K562 (cell line): ENCODE measurements around the gene UPK2. TPM values are rescaled to one million over a fixed set of nuclear protein-coding genes. Genes with fewer than 3 reads are reported as not detected.

Experiments
- CBX3 ChIP-seq, 2 experiments: IDR thresholded peaks; 1 replicate in 1 of 2; 2 replicates in 1 of 2; pipeline ENCODE4 v1.6.1; 2012; ENCODE audit warnings: inconsistent platforms in 2 of 2, low read length in 2 of 2, borderline replicate concordance in 1 of 2, control low read depth in 1 of 2
- CHAMP1 ChIP-seq: fragments of 450-650 bp; IDR thresholded peaks from 2 replicates; pipeline ENCODE4 v1.6.1; 2016; ENCODE audit warnings: mild to moderate bottlenecking
- CREM ChIP-seq: IDR thresholded peaks from 2 replicates; pipeline ENCODE4 v1.6.1; 2014; ENCODE audit warnings: antibody characterized with exemption, low read depth
- DEAF1 ChIP-seq: fragments of 450-650 bp; formaldehyde crosslinking; IDR thresholded peaks from 2 replicates; pipeline ENCODE4 v1.4.0; 2020; ENCODE audit warnings: mild to moderate bottlenecking, moderate library complexity
- KDM5B ChIP-seq: fragments of 200-600 bp; sonication (generic); IDR thresholded peaks from 2 replicates; pipeline ENCODE4 v1.6.1; 2012; ENCODE audit warnings: low read depth, mild to moderate bottlenecking, moderate library complexity, low read length, control low read depth, inconsistent platforms; ENCODE audit not compliant: insufficient replicate concordance
- MAZ ChIP-seq, 2 experiments: fragments of 450-650 bp in 1 of 2; sonication (generic) in 1 of 2; formaldehyde crosslinking; IDR thresholded peaks in 1 of 2; conservative IDR thresholded peaks in 1 of 2; 2 replicates each; pipeline versions ENCODE4 v1.4.0 to v1.5.0; 2020; ENCODE audit warnings: mild to moderate bottlenecking in 1 of 2, missing genetic modification reagents in 1 of 2
- POLR2G ChIP-seq: fragments of 200-400 bp; formaldehyde crosslinking; IDR thresholded peaks from 2 replicates; pipeline ENCODE4 v1.6.1; 2017; ENCODE audit warnings: low read depth, mild to moderate bottlenecking, antibody characterized with exemption, low read length, moderate library complexity
- RBM22 ChIP-seq: fragments of 200-400 bp; formaldehyde crosslinking; IDR thresholded peaks from 2 replicates; pipeline ENCODE4 v1.6.1; 2018; ENCODE audit warnings: low read length, low read depth; ENCODE audit not compliant: poor library complexity, severe bottlenecking
- TAF9B ChIP-seq: fragments of 450-650 bp; IDR thresholded peaks from 2 replicates; pipeline ENCODE4 v1.6.1; 2018; ENCODE audit warnings: mild to moderate bottlenecking; ENCODE audit not compliant: partially characterized antibody
- TEAD4 ChIP-seq, 2 experiments: sonication (generic) in 1 of 2; formaldehyde crosslinking in 1 of 2; IDR thresholded peaks; 2 replicates each; pipeline versions ENCODE4 v1.6.1 to v1.8.0; 2012 to 2022; ENCODE audit warnings: borderline replicate concordance in 1 of 2, inconsistent platforms in 1 of 2, low read length in 1 of 2, mild to moderate bottlenecking in 1 of 2, missing genetic modification reagents in 1 of 2
- XRCC4 ChIP-seq: IDR thresholded peaks from one replicate; pipeline ENCODE4 v1.6.1; 2011; ENCODE audit not compliant: insufficient read depth, insufficient read length; ENCODE audit errors: extremely low read depth
- ZBTB33 ChIP-seq: sonication (generic); formaldehyde crosslinking; IDR thresholded peaks from 2 replicates; pipeline ENCODE4 v1.8.1; 2023; ENCODE audit warnings: mild to moderate bottlenecking, missing genetic modification reagents
- ZEB2 ChIP-seq: fragments of 450-650 bp; IDR thresholded peaks from 2 replicates; pipeline ENCODE4 v1.6.1; 2016
- ZNF507 ChIP-seq: conservative IDR thresholded peaks from 2 replicates; pipeline ENCODE4 v1.6.1; 2017; ENCODE audit warnings: missing genetic modification characterization, missing compliant biosample characterization
- ZNF518B ChIP-seq: fragments of 250-450 bp; sonication (Bioruptor Pico); IDR thresholded peaks from 2 replicates; pipeline ENCODE4 v1.5.0; 2021; ENCODE audit warnings: mild to moderate bottlenecking, moderate library complexity
- ZNF699 ChIP-seq: fragments of 250-450 bp; sonication (Bioruptor Pico); IDR thresholded peaks from 2 replicates; pipeline ENCODE4 v1.8.0; 2021; ENCODE audit warnings: mild to moderate bottlenecking, moderate library complexity; ENCODE audit not compliant: insufficient replicate concordance
- ZNF785 ChIP-seq: fragments of 250-450 bp; sonication (Bioruptor Pico); IDR thresholded peaks from 2 replicates; pipeline ENCODE4 v1.4.0; 2020; ENCODE audit warnings: mild to moderate bottlenecking
- polyA plus RNA-seq, 8 experiments: library from polyadenylated mRNA; depleted of rRNA in 4 of 8; stranded (reverse) in 5 of 8; unstranded in 3 of 8; fragments of >200 nt; fragmentation: Nextera tagmentation in 2 of 8; fragmentation: Illumina TruSeq in 1 of 8; extraction: Ambion mirVana in 2 of 8; extraction: Trizol in 1 of 8; gene quantifications; 2 replicates each; pipeline versions ENCODE4 v1.2.1 to v1.2.3, GENCODE V29; 2011 to 2014; ENCODE audit warnings: inconsistent platforms in 1 of 8, missing spikeins in 1 of 8
- total RNA-seq, 7 experiments: library from RNA; depleted of rRNA in 6 of 7; stranded (reverse); fragments of >200 nt in 6 of 7; fragmentation: Illumina TruSeq in 2 of 7; extraction: Trizol in 2 of 7; gene quantifications; 2 replicates each; pipeline versions ENCODE4 v1.2.1 to v1.2.3, GENCODE V29; 2011 to 2021; ENCODE audit warnings: low replicate concordance in 1 of 7

The UPK2 gene
- total and polyA plus RNA-seq, 9 of the 15 experiments (the other 6 are each of a cell fraction or from before 2014, with no cell fraction given), result not detected

GRCh38 chr11:118956094-118956846 lies at the start of gene UPK2 (continued):
- TF ChIP-seq CHAMP1, result no peak
- TF ChIP-seq TEAD4 (IDR thresholded peaks at IDR 0.05; ENCODE audit: low read length), result no peak
- TF ChIP-seq TEAD4 (CRISPR knock-in tag; IDR thresholded peaks at IDR 0.05; ENCODE audit: borderline replicate concordance), result no peak
- TF ChIP-seq KDM5B, result no peak
- TF ChIP-seq DEAF1 (CRISPR knock-in tag), result peak; percentile 87
- no peak for TF ChIP-seq CREM
- peak in 1 of 2 experiments; percentile 57; a peak in 1 of 4 replicates for TF ChIP-seq MAZ (CRISPR knock-in tag; conservative IDR thresholded peaks at IDR 0.05 in 1 of 2, IDR thresholded peaks at IDR 0.05 in 1 of 2)
- TF ChIP-seq ZNF507, result no peak
- no peak for TF ChIP-seq ZNF518B (CRISPR knock-in tag)
- TF ChIP-seq ZNF785 (CRISPR knock-in tag), result no peak
- no peak for TF ChIP-seq TAF9B
- no peak for TF ChIP-seq ZBTB33 (CRISPR knock-in tag)
- TF ChIP-seq ZEB2, result no peak
- no peak for TF ChIP-seq ZNF699 (CRISPR knock-in tag)
- no peak for TF ChIP-seq POLR2G
- TF ChIP-seq CBX3 (IDR thresholded peaks at IDR 0.05; ENCODE audit: borderline replicate concordance in 1 of 2, low read length in 2 of 2), result no peak
- no peak for TF ChIP-seq XRCC4
- no peak for TF ChIP-seq RBM22
